GM12878 (cell line): ENCODE data around the gene ADGRA3. TPM values are rescaled to one million over a fixed set of nuclear protein-coding genes. Genes with fewer than 3 reads are reported as not detected.

Experiments
- ATAC-seq: fragments of 200-7000 bp; cut with Tn5 transposase; 3 replicates; pipeline ENCODE4 v1.9.1; 2020; ENCODE audit warnings: mild to moderate bottlenecking, moderate library complexity
- BruUV-seq: library from RNA; stranded (reverse); fragments of 400-500 nt; replicated peaks from 2 replicates; lab custom pipeline; 2021; lab: Mats Ljungman, UMichigan
- CTCF ChIA-PET: fragments of 300-600 bp; sonication (Branson Sonifier 250); formaldehyde crosslinking; extraction: SDS; loops from one replicate; lab custom pipeline; 2021; ENCODE audit warnings: inconsistent platforms; lab: Yijun Ruan, JAX
- POLR2A ChIA-PET: fragments of 350-600 bp; formaldehyde crosslinking; extraction: SDS; loops from one replicate; lab custom pipeline; 2021; ENCODE audit warnings: inconsistent platforms; lab: Charles Lee
- RAD21 ChIA-PET: fragments of 300-600 bp; sonication (Branson Sonifier 250); formaldehyde crosslinking; loops from one replicate; lab custom pipeline; 2023; ENCODE audit warnings: antibody characterized with exemption; ENCODE audit not compliant: unreplicated experiment; lab: Charles Lee
- SMC1A ChIA-PET: fragments of 300-600 bp; sonication (Branson Sonifier 250); formaldehyde crosslinking; loops from one replicate; lab custom pipeline; 2023; ENCODE audit not compliant: unreplicated experiment, uncharacterized antibody; lab: Charles Lee
- DNase-seq: peaks from one replicate; pipeline ENCODE4 v3.0.0-alpha.2; 2011; ENCODE audit warnings: low read depth, low spot score
- FAIRE-seq: peaks from 3 replicates; lab custom pipeline; 2011; peaks lifted over from hg19 to GRCh38; lab: Jason Lieb, UNC
- H2AFZ ChIP-seq: 2 replicates; pipeline ENCODE4 v1.6.0; 2011; ENCODE audit warnings: low read depth, low read length, control low read depth; ENCODE audit not compliant: control insufficient read depth
- H3K27ac ChIP-seq: 2 replicates; pipeline ENCODE4 v1.5.1; 2011; ENCODE audit warnings: control low read depth; ENCODE audit not compliant: control insufficient read depth, insufficient read depth
- H3K27me3 ChIP-seq, 2 experiments: replicated peaks in 1 of 2; 2 replicates each; pipeline versions ENCODE4 v1.6.0 to v1.6.1; 2011; ENCODE audit warnings: low read length in 1 of 2; ENCODE audit not compliant: control insufficient read depth in 2 of 2, insufficient read depth in 2 of 2
- H3K36me3 ChIP-seq, 2 experiments: 2 replicates each; pipeline ENCODE4 v1.5.1; 2011; ENCODE audit warnings: low read length in 1 of 2; ENCODE audit not compliant: control insufficient read depth in 2 of 2, insufficient read depth in 2 of 2
- H3K4me1 ChIP-seq: 2 replicates; pipeline ENCODE4 v1.6.1; 2011; ENCODE audit warnings: mild to moderate bottlenecking, low read length, moderate library complexity, mixed read lengths; ENCODE audit not compliant: control insufficient read depth, insufficient read depth
- H3K4me2 ChIP-seq: 2 replicates; pipeline ENCODE4 v1.6.0; 2011; ENCODE audit warnings: control low read depth; ENCODE audit not compliant: control insufficient read depth, insufficient read depth
- H3K4me3 ChIP-seq: fragments of 200-600 bp; sonication (generic); 2 replicates; pipeline ENCODE4 v1.5.1; 2016
- H3K79me2 ChIP-seq: 2 replicates; pipeline ENCODE4 v1.6.0; 2011; ENCODE audit warnings: low read length; ENCODE audit not compliant: control insufficient read depth, insufficient read depth
- H3K9ac ChIP-seq: 2 replicates; pipeline ENCODE4 v1.8.0; 2011; ENCODE audit warnings: low read length, control low read depth, mixed read lengths; ENCODE audit not compliant: control insufficient read depth, insufficient read depth
- H3K9me3 ChIP-seq: replicated peaks from 3 replicates; pipeline ENCODE4 v1.5.1; 2011; ENCODE audit warnings: mild to moderate bottlenecking, low read length; ENCODE audit not compliant: control insufficient read depth, insufficient read depth
- H4K20me1 ChIP-seq: 2 replicates; pipeline ENCODE4 v1.6.0; 2011; ENCODE audit not compliant: control insufficient read depth, insufficient read depth
- MTA2 ChIP-seq: fragments of 450-650 bp; IDR thresholded peaks from 2 replicates; pipeline ENCODE4 v1.6.1; 2016; ENCODE audit warnings: low read depth, mild to moderate bottlenecking, moderate library complexity
- SPI1 ChIP-seq: IDR thresholded peaks from 2 replicates; pipeline ENCODE4 v1.6.1; 2011; ENCODE audit warnings: low read depth, mild to moderate bottlenecking, low read length, moderate library complexity, borderline replicate concordance; ENCODE audit not compliant: insufficient read depth
- ZNF687 ChIP-seq: fragments of 450-650 bp; IDR thresholded peaks from 2 replicates; pipeline ENCODE4 v1.6.1; 2017; ENCODE audit warnings: mild to moderate bottlenecking, moderate library complexity
- WGBS: methylation state at CpG from one replicate; pipeline ENCODE4 v1.1.6; 2016; ENCODE audit warnings: low lambda C conversion rate; ENCODE audit not compliant: insufficient replicate concordance, insufficient coverage; ENCODE audit errors: missing lambda C conversion rate; 5-methylcytosine and 5-hydroxymethylcytosine counted together
- in situ Hi-C: fragments of 300-500 bp; cut with MboI; formaldehyde crosslinking; loops from 9 replicates; pipeline ENCODE4 v1.14.3; 2018; ENCODE audit warnings: mixed read lengths
- intact Hi-C: fragments of 100-400 bp; cut with micrococcal nuclease; formaldehyde crosslinking; loops from one replicate; pipeline ENCODE4 v1.14.2; 2022; ENCODE audit not compliant: unreplicated experiment
- polyA plus RNA-seq, 11 experiments: library from polyadenylated mRNA; depleted of rRNA in 4 of 11; unstranded in 6 of 11; stranded (reverse) in 5 of 11; fragments of >200 nt; fragmentation: Nextera tagmentation in 4 of 11; fragmentation: Illumina TruSeq in 1 of 11; extraction: Ambion mirVana in 4 of 11; extraction: Trizol in 1 of 11; gene quantifications; 1 replicate in 1 of 11; 2 replicates in 10 of 11; pipeline versions ENCODE4 v1.2.1 to v1.2.3, GENCODE V29; 2011 to 2016; ENCODE audit warnings: inconsistent platforms in 2 of 11, missing spikeins in 2 of 11, low read depth in 1 of 11
- total RNA-seq, 4 experiments: library from RNA; depleted of rRNA in 3 of 4; stranded (reverse); fragments of >200 nt in 3 of 4; fragmentation: Illumina TruSeq in 1 of 4; extraction: Trizol in 1 of 4; gene quantifications; 2 replicates each; pipeline versions ENCODE4 v1.2.1 to v1.2.3, GENCODE V29; 2013 to 2021
- TF ChIP-seq, protein P1 (sequence below): fragments of 450-650 bp; IDR thresholded peaks from 2 replicates; pipeline ENCODE4 v1.6.1; 2017; ENCODE audit warnings: mild to moderate bottlenecking, moderate library complexity

The ADGRA3 gene
- total and polyA plus RNA-seq, 10 of the 15 experiments (the other 5 are each of a cell fraction or from before 2014, with no cell fraction given): 0.24 to 66.2 (median 2.5) TPM

- H2AFZ ChIP-seq: no peak overlapping the region
- H4K20me1 ChIP-seq: no peaks in the 10 kb centered on the region
- BruUV-seq: no TSS peak
- no peak for FAIRE-seq
- ChIA-PET POLR2A (interaction anchor here (0.7 to 1.4 kb wide), 3 partner anchors 9 to 106 kb away, joined by 3 to 5 read pairs (median 3); no protein-coding TSS in a partner anchor), SMC1A (interaction anchor here (0.7 to 15.8 kb wide), 6 partner anchors 7 to 243 kb away, joined by 3 to 272 read pairs (median 5); no protein-coding TSS in a partner anchor)
- no peak overlapping the region for H3K4me2 ChIP-seq
- no peaks in the 10 kb centered on the region for H3K4me1 ChIP-seq
- no peak for TF ChIP-seq SPI1
- TF ChIP-seq MTA2: peak; percentile 61; the same call in 1 of the 2 replicates
- TF ChIP-seq, all 136 proteins: peak for 1
- ATAC-seq: no peak
- intact Hi-C loops (no loop called here), in situ Hi-C loops (no loop called here)
- H3K27me3 ChIP-seq: no peaks in the 10 kb centered on the region
- no peaks in the 10 kb centered on the region for H3K36me3 ChIP-seq
- H3K9ac ChIP-seq: no peak overlapping the region
- H3K4me3 ChIP-seq: no peak overlapping the region
- no peak overlapping the region for H3K27ac ChIP-seq
- WGBS: 50% methylated on average over 6 of the region's 6 CpGs
- no peaks in the 10 kb centered on the region for H3K9me3 ChIP-seq
- no peak for DNase-seq
- ChIA-PET RAD21 (interaction anchor here (1.1 to 1.6 kb wide), 2 partner anchors 10 to 100 kb away, joined by 4 read pairs; no protein-coding TSS in a partner anchor), CTCF (interaction anchor here (1.9 kb wide), 1 partner anchor 10 kb away, joined by 9 read pairs; no protein-coding TSS in a partner anchor)
- H3K79me2 ChIP-seq: no peaks in the 10 kb centered on the region
Measured at GRCh38 chr4:22496165-22496813, 19.6 kb downstream of the ADGRA3 start.

GRCh38 chr4:22493523-22493922 is 22.3 kb downstream of the ADGRA3 start:
- ATAC-seq: no peak
- POLR2A ChIA-PET: interaction anchor here (1.8 kb wide), 1 partner anchor 22 kb away, joined by 4 read pairs; no protein-coding TSS in a partner anchor

More at GRCh38 chr4:22493523-22493922, 22.3 kb downstream of the ADGRA3 start:
- in situ Hi-C loops: no loop called here
- Histone ChIP-seq H4K20me1 (no peaks in the 10 kb centered on the region), H3K4me1 (no peaks in the 10 kb centered on the region), H3K4me2 (no peak overlapping the region), H3K27me3 (no peaks in the 10 kb centered on the region), H3K9me3 (no peaks in the 10 kb centered on the region), H3K36me3 (no peaks in the 10 kb centered on the region), H2AFZ (no peak overlapping the region), H3K4me3 (no peak overlapping the region), H3K79me2 (no peaks in the 10 kb centered on the region), H3K27ac (no peak overlapping the region), H3K9ac (no peak overlapping the region)
- FAIRE-seq (no peak), DNase-seq (no peak)
- TF ChIP-seq ZNF687: 0 out of 2 replicates have a peak, but pooled peaks have one; percentile 25
- TF ChIP-seq, protein P1, sequence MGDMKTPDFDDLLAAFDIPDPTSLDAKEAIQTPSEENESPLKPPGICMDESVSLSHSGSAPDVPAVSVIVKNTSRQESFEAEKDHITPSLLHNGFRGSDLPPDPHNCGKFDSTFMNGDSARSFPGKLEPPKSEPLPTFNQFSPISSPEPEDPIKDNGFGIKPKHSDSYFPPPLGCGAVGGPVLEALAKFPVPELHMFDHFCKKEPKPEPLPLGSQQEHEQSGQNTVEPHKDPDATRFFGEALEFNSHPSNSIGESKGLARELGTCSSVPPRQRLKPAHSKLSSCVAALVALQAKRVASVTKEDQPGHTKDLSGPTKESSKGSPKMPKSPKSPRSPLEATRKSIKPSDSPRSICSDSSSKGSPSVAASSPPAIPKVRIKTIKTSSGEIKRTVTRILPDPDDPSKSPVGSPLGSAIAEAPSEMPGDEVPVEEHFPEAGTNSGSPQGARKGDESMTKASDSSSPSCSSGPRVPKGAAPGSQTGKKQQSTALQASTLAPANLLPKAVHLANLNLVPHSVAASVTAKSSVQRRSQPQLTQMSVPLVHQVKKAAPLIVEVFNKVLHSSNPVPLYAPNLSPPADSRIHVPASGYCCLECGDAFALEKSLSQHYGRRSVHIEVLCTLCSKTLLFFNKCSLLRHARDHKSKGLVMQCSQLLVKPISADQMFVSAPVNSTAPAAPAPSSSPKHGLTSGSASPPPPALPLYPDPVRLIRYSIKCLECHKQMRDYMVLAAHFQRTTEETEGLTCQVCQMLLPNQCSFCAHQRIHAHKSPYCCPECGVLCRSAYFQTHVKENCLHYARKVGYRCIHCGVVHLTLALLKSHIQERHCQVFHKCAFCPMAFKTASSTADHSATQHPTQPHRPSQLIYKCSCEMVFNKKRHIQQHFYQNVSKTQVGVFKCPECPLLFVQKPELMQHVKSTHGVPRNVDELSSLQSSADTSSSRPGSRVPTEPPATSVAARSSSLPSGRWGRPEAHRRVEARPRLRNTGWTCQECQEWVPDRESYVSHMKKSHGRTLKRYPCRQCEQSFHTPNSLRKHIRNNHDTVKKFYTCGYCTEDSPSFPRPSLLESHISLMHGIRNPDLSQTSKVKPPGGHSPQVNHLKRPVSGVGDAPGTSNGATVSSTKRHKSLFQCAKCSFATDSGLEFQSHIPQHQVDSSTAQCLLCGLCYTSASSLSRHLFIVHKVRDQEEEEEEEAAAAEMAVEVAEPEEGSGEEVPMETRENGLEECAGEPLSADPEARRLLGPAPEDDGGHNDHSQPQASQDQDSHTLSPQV: no peak
- SMC1A ChIA-PET: interaction anchor here (1.1 to 15.8 kb wide), 9 partner anchors 10 to 114 kb away, joined by 3 to 272 read pairs (median 4); no protein-coding TSS in a partner anchor
- CTCF ChIA-PET: interaction anchor here (1.0 to 2.0 kb wide), 6 partner anchors 9 to 22 kb away, joined by 4 to 6 read pairs (median 5); no protein-coding TSS in a partner anchor
- RAD21 ChIA-PET: interaction anchor here (1.4 to 8.3 kb wide), 3 partner anchors 10 to 17 kb away, joined by 4 to 72 read pairs (median 10); no protein-coding TSS in a partner anchor
- intact Hi-C loops: no loop called here
- WGBS: 30% methylated on average over 5 of the region's 5 CpGs
- no TSS peak for BruUV-seq
